Measurements from ENCODE around the gene SEMA6D. TPM values are rescaled to one million over a fixed set of nuclear protein-coding genes. Genes with fewer than 3 reads are reported as not detected.

The SEMA6D gene
- total RNA-seq, 2 experiments from 2014 or later = not detected

DNA sequence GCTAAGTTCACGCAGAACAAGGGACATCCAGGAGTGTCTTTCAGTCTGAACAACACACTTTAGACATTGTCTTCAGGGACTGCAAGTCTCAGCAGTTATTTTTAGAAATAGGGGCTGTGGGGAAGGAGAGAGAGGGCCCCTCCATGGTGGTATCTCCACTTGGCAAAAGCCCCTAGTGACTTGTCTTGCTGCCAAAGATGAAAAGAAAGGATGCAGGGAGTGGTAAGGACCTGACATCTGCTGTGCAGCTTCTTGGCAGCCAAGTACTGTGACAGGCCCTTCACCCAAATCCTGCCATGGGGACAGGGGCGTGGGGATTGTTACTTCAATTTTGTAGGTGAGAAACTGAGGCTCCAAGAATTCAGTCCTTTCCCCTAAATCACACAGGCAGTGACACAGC lies 21.0 kb upstream of the SEMA6D start:
- CTCF ChIA-PET = no interaction called here

DNA sequence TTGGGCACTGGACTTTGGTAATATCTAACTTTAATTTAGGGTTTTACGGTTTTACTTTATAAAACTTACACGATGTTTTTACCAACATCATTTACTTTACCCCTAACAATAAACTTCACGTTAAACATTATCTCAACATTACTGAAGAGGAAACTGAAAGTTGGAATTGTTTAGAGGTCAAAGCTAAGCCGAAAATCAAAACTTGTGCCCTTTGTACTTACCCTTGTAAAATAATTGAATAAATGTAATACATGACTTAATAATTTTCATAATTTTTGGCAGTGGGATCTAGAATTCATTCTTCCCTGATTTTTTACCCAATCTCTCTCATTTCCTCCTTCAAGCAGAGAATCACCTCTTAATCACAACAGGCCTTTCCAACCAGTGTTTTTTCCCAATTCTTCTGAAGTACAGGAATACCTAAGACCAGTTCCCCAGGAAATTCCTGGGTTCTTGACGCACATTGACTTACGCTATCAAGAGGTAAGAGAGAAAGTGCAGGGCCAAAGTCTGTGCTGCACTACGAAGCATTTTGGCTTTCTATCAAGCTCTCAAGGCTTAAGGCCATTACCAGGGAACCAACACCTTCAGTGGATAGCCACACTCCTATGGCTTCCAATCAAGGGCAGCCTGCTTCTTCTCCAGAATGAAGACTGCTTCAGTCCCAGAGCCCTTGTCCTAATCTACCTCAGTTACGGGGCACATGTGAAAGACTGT lies 11.9 kb upstream of the SEMA6D start:
- no peak for ATAC-seq
- no peaks in the 10 kb centered on the region for H3K36me3 Mint-ChIP-seq (ENCODE audit: low read depth)
- H3K27me3 Mint-ChIP-seq (ENCODE audit: low read depth) = no peaks in the 10 kb centered on the region
- ChIA-PET POLR2A (no interaction called here), CTCF (no interaction called here)
- H3K4me1 Mint-ChIP-seq (ENCODE audit: low read depth) = no peaks in the 10 kb centered on the region
- DNase-seq = no peak
- no peaks in the 10 kb centered on the region for H3K9me3 Mint-ChIP-seq (ENCODE audit: insufficient read depth)
- no peak overlapping the region for H3K4me3 Mint-ChIP-seq
- H3K27ac Mint-ChIP-seq = no peak overlapping the region

More for the DNA sequence above, 21.0 kb upstream of the SEMA6D start:
- no peaks in the 10 kb centered on the region for H3K4me1 Mint-ChIP-seq (ENCODE audit: low read depth)
- no peaks in the 10 kb centered on the region for H3K9me3 Mint-ChIP-seq (ENCODE audit: insufficient read depth)
- POLR2A ChIA-PET = no interaction called here
- no peak overlapping the region for H3K4me3 Mint-ChIP-seq
- no peak for DNase-seq
- H3K27me3 Mint-ChIP-seq (ENCODE audit: low read depth) = no peaks in the 10 kb centered on the region
- H3K36me3 Mint-ChIP-seq (ENCODE audit: low read depth) = no peaks in the 10 kb centered on the region
- H3K27ac Mint-ChIP-seq = no peak overlapping the region
- ATAC-seq = no peak

DNA sequence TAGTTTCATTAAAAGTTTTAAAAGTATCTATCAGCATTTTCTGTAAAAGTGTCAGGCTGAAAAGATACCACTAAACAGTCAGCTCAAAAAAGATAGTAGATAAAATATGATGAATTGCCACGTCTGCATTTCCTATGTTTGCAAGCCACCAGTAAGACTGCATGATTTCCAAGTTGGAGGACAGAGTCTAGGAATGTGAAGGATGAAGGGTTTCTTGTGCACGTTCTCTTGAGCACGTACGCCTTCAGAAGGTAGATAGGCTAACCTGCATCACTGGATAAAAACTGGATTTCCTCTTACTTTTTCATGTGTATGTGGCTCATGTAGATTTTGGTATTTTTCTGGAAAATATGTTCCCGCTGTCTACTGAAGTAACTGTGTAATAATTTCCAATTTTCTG lies 9.9 kb upstream of the SEMA6D start:
- POLR2A ChIA-PET = no interaction called here
- CTCF ChIA-PET = no interaction called here
- no peaks in the 10 kb centered on the region for H3K9me3 Mint-ChIP-seq (ENCODE audit: insufficient read depth)

DNA sequence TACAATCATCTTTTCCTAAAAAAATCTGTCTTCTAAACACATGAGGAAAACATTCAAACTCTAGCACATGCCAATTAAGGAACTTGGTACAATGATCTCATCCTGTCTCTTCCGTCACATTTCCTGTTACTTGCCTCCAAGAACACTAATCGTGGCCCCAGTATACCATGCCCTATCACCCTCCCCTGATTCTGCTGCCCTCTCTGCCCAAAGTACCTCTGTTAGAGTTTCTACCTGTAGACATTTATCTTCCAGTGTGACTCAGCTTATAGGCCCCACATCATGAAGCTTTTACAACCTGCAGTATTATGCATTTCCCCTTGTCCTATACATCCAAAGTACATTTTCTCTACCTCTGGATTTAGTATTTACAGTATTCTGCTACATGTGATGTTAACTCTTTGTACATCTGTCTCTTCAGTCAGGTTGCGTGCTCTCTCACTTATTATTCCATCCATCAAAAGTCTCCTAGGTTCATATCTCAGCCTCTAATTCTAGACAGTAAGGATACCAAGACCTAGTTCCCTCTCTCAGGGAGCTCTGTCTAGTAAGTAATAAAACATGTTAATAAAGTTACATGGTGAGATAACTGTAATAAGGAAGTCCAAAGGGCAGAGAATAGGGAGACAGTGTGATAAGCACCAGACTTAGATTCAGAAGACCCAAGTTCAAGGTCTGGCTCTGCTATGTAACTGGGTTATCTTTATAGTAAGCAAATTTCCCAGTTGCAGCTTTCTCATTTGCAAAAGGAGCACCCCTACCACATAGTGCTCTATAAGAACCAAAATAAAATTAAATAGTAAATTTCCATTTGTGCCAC lies 8.9 kb upstream of the SEMA6D start:
- no peaks in the 10 kb centered on the region for H3K27me3 Mint-ChIP-seq (ENCODE audit: low read depth)
- POLR2A ChIA-PET = no interaction called here

More for the DNA sequence above, 9.9 kb upstream of the SEMA6D start:
- Mint-ChIP-seq H3K4me3 (no peak overlapping the region), H3K4me1 (ENCODE audit: low read depth) (no peaks in the 10 kb centered on the region), H3K27ac (no peak overlapping the region), H3K36me3 (ENCODE audit: low read depth) (no peaks in the 10 kb centered on the region), H3K27me3 (ENCODE audit: low read depth) (no peaks in the 10 kb centered on the region)
- no peak for DNase-seq
- ATAC-seq = no peak

DNA sequence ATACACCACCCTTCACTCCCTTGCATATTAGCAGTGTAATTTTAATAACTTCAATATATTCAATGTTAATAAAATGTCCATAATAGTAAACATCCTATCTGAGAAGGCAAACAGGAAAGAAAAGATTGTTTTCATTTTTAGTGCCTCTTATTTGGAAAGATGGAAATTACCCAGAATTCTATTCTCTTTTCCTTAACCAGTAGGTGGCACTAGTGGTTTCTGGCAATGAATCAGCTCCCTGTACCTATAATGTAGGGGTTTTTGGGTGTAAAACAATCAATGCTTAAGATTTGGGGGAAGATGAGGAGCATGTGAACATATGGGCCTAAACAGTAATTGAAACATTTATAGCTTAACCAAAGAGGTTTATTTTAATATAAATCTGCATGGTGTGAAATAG lies 5.7 kb upstream of the SEMA6D start:
- no peak overlapping the region for H3K27ac Mint-ChIP-seq
- no peaks in the 10 kb centered on the region for H3K4me1 Mint-ChIP-seq (ENCODE audit: low read depth)
- ChIA-PET CTCF (interaction anchor here (0.8 to 2.4 kb wide), 4 partner anchors 250 to 515 kb away, joined by 4 to 15 read pairs (median 4); no protein-coding TSS in a partner anchor), POLR2A (no interaction called here)
- H3K36me3 Mint-ChIP-seq (ENCODE audit: low read depth) = no peaks in the 10 kb centered on the region
- no peaks in the 10 kb centered on the region for H3K9me3 Mint-ChIP-seq (ENCODE audit: insufficient read depth)
- H3K4me3 Mint-ChIP-seq = no peak overlapping the region
- peaks cover 10% of the 10 kb centered on the region for H3K27me3 Mint-ChIP-seq (ENCODE audit: low read depth)
- DNase-seq = no peak
- ATAC-seq = no peak

More for the DNA sequence above, 8.9 kb upstream of the SEMA6D start:
- ATAC-seq (no peak), DNase-seq (no peak)
- H3K27ac Mint-ChIP-seq = no peak overlapping the region
- no peak overlapping the region for H3K4me3 Mint-ChIP-seq
- H3K4me1 Mint-ChIP-seq (ENCODE audit: low read depth) = no peaks in the 10 kb centered on the region
- H3K9me3 Mint-ChIP-seq (ENCODE audit: insufficient read depth) = no peaks in the 10 kb centered on the region
- H3K36me3 Mint-ChIP-seq (ENCODE audit: low read depth) = no peaks in the 10 kb centered on the region
- CTCF ChIA-PET = no interaction called here

DNA sequence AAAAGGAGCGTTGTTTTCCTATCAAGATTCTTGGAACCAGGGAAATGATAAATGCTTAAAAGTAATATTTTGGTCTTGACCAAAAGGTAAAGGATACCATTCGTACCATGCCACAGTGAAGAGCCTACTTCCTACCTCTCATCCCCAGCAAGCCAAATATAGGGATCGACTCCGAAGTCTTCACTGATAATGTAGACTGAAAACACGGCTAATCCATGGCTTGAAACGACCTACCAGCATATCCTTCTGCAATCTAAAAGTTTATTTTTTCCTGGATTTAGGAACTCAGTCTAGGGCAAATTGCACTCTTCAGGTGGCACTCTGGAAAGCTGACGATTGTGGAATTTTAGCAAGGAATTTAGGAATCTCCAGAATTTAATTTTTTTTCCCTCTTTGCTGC lies 1.9 kb upstream of the SEMA6D start:
- Mint-ChIP-seq H3K9me3 (ENCODE audit: insufficient read depth) (no peaks in the 10 kb centered on the region), H3K4me1 (ENCODE audit: low read depth) (peaks cover 3% of the 10 kb centered on the region), H3K27ac (no peak overlapping the region), H3K36me3 (ENCODE audit: low read depth) (no peaks in the 10 kb centered on the region), H3K4me3 (no peak overlapping the region), H3K27me3 (ENCODE audit: low read depth) (peaks cover 37% of the 10 kb centered on the region)
- ChIA-PET CTCF (no interaction called here), POLR2A (no interaction called here)
- ATAC-seq (no peak), DNase-seq (no peak)

DNA sequence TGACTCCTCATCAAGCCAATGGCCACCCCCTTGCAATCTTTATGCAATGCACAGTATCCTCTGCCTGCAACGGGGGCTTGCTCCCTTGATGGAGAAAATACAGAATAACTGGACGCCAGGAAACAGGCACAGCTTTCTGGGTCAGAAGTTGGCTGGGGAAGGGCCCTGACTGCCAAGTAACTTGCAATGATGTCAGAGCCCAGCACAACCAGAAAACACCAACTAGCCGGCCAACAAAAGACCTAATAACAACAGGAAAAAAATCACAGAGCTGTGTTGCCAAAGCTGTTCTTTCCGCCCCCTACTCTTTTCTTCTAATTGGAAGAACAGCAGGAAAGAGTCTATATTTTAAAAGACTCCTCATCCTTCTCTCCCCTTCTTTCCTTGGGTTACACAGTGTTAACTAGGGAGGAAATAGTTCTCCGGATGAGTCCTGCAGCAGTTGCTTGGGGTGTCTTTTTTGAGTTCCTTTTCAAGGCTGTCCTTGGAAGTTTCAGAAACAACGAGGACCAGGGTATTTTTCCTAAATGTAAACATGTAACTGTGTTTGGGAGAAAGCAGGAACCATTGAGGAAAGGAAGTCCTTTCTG lies 1.4 kb upstream of the SEMA6D start:
- ATAC-seq = no peak
- Mint-ChIP-seq H3K36me3 (ENCODE audit: low read depth) (no peaks in the 10 kb centered on the region), H3K9me3 (ENCODE audit: insufficient read depth) (no peaks in the 10 kb centered on the region), H3K4me3 (no peak overlapping the region), H3K27me3 (ENCODE audit: low read depth) (peaks cover 38% of the 10 kb centered on the region), H3K27ac (no peak overlapping the region), H3K4me1 (ENCODE audit: low read depth) (peaks cover 3% of the 10 kb centered on the region)
- DNase-seq = no peak
- POLR2A ChIA-PET = no interaction called here
- CTCF ChIA-PET = no interaction called here

DNA sequence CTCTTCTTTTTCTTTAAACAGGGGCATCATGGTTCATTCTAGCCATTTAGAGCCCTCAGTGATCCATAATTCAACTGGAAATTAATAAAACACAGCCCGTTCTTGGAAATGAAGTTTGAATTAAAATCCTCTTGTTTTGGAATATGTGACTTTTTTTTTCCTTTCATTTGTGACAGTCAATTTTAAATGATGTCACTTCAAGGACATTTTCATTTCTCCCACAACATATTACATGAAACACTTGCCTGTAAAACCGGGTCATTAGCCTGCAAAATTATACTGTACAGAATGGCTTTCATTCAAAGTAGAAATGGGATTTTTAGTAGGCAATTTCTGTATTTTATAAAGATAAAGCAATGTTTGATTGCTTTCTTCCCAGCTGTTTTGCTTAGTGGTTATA lies 789 bp upstream of the SEMA6D start:
- no peaks in the 10 kb centered on the region for H3K36me3 Mint-ChIP-seq (ENCODE audit: low read depth)
- no peak overlapping the region for H3K27ac Mint-ChIP-seq
- ATAC-seq = no peak
- H3K27me3 Mint-ChIP-seq (ENCODE audit: low read depth) = peaks cover 39% of the 10 kb centered on the region
- H3K4me1 Mint-ChIP-seq (ENCODE audit: low read depth) = peaks cover 3% of the 10 kb centered on the region
- no peak overlapping the region for H3K4me3 Mint-ChIP-seq
- ChIA-PET CTCF (no interaction called here), POLR2A (no interaction called here)
- DNase-seq = no peak
- no peaks in the 10 kb centered on the region for H3K9me3 Mint-ChIP-seq (ENCODE audit: insufficient read depth)

DNA sequence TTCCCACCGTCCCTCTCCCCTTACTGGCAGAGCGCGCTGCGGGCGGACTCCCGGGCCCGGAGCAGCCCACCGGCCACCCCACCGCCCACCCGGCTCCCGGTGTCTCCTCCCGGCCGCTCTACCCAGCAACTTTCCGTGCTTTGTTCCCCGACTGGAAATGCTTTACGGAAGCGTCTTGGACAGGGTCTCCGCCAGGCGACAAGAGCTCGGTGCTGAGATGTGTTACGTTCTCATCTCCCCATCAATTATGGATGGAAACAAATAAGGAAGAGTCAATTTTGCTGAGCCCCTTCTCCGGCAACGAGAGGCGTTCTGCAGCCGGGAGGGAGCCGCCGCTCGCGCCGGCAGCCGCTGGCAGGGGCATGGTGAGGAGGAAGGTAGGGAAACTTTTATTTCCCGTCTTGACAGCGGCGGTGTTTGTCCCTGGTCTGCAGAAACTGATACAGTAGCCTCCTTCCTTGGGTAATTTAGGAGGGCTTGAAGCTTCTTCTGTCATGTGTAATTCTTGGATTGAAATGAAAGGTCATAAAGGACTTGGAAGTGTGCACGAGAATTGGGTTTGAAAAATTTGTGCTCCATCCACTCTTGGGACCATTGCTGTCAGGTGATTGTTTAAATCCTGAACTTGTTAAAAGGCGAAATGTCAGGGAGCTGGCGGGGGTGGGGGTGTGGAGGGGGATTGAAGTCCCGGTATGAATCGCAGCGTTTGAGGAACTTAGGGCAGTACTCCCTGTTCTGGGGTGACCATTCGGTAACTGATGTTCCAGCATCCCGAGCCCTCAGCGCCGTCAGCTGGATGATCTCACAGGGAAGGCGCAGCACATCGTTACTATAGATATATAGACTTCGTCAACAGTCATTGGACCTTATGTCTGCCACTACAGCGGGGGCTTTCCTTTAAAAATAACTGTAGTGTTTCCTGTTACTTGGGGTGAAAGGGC lies 1.5 kb downstream of the SEMA6D start:
- Mint-ChIP-seq H3K9me3 (ENCODE audit: insufficient read depth) (no peaks in the 10 kb centered on the region), H3K36me3 (ENCODE audit: low read depth) (no peaks in the 10 kb centered on the region), H3K4me1 (ENCODE audit: low read depth) (peaks cover 3% of the 10 kb centered on the region), H3K4me3 (no peak overlapping the region), H3K27ac (no peak overlapping the region), H3K27me3 (ENCODE audit: low read depth) (peaks cover 42% of the 10 kb centered on the region)
- ChIA-PET CTCF (no interaction called here), POLR2A (no interaction called here)
- ATAC-seq (no peak), DNase-seq (no peak)

DNA sequence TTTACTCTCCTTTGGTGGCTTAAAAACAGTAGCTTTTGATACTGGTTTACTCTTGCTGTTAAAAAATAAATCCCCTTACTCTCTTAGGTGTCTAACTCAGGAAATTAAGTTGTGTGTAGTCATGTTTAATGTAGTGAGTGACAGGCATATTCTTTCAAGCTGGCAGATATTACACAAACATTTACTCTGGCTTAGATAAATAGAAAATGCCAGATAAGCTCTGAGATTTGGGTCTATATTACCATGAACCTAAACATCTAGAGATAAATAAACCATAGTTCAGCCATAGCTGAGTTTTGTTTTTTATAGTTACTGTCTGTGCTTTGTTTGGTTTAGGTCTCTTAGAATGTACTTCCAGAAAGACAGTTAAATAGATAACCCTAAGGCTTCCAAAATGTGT lies 2.4 kb downstream of the SEMA6D start:
- H3K27me3 Mint-ChIP-seq (ENCODE audit: low read depth) = peaks cover 39% of the 10 kb centered on the region

DNA sequence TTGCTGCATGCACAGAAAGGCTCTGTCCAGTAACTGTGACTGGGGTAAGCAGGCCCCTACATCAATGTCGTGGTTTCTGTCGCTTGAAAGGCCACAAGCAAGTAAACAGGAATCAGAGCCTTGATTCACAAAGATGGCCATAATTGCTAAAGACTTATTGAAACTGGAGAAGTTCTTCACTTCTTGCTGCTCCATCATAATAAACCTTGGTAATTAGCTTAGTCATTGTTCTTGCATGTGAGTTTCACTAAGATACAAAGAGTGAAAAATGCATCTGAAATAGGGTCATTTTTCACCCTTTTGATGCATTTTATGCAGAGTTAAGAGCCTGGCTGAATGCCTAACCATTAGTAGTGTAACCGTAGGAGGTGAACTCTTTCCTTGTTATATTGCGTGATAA lies 3.2 kb downstream of the SEMA6D start:
- no peaks in the 10 kb centered on the region for H3K9me3 Mint-ChIP-seq (ENCODE audit: insufficient read depth)

More for the DNA sequence above, 2.4 kb downstream of the SEMA6D start:
- no peak for DNase-seq
- H3K9me3 Mint-ChIP-seq (ENCODE audit: insufficient read depth) = no peaks in the 10 kb centered on the region
- ChIA-PET CTCF (interaction anchor here (0.9 kb wide), 1 partner anchor 531 kb away, joined by 3 read pairs; no protein-coding TSS in a partner anchor), POLR2A (no interaction called here)
- H3K27ac Mint-ChIP-seq = no peak overlapping the region
- ATAC-seq = no peak
- H3K4me3 Mint-ChIP-seq = no peak overlapping the region
- no peaks in the 10 kb centered on the region for H3K36me3 Mint-ChIP-seq (ENCODE audit: low read depth)
- H3K4me1 Mint-ChIP-seq (ENCODE audit: low read depth) = peaks cover 3% of the 10 kb centered on the region

More for the DNA sequence above, 3.2 kb downstream of the SEMA6D start:
- CTCF ChIA-PET = no interaction called here
- H3K36me3 Mint-ChIP-seq (ENCODE audit: low read depth) = no peaks in the 10 kb centered on the region
- peaks cover 3% of the 10 kb centered on the region for H3K4me1 Mint-ChIP-seq (ENCODE audit: low read depth)
- POLR2A ChIA-PET = no interaction called here
- no peak for ATAC-seq
- H3K27me3 Mint-ChIP-seq (ENCODE audit: low read depth) = peaks cover 32% of the 10 kb centered on the region
- DNase-seq = no peak
- H3K27ac Mint-ChIP-seq = no peak overlapping the region
- no peak overlapping the region for H3K4me3 Mint-ChIP-seq
